HCT116 (cell line): ENCODE data around the gene THAP2. TPM values are rescaled to one million over a fixed set of nuclear protein-coding genes. Genes with fewer than 3 reads are reported as not detected.

Experiments
- ATAC-seq: fragments of 200-7000 bp; cut with Tn5 transposase; 2 replicates; pipeline ENCODE4 v1.9.1; 2020; ENCODE audit warnings: mild to moderate bottlenecking, moderate library complexity
- BruUV-seq: library from RNA; stranded (reverse); fragments of 400-500 nt; replicated peaks from 2 replicates; lab custom pipeline; 2021; lab: Mats Ljungman, UMichigan
- CTCF ChIA-PET: fragments of 300-600 bp; sonication (Branson Sonifier 250); formaldehyde crosslinking; loops from one replicate; lab custom pipeline; 2021; ENCODE audit warnings: antibody characterized with exemption; lab: Charles Lee
- POLR2A ChIA-PET: fragments of 300-600, 350-600 bp; sonication (Branson Sonifier 250); formaldehyde crosslinking; loops from one replicate; lab custom pipeline; 2021; ENCODE audit warnings: antibody characterized with exemption; lab: Charles Lee
- RAD21 ChIA-PET, 2 experiments: fragments of 300-600 bp; sonication (Branson Sonifier 250); formaldehyde crosslinking; loops; one replicate each; lab custom pipeline; 2023; ENCODE audit warnings: low total read pairs in 2 of 2; ENCODE audit not compliant: uncharacterized antibody in 2 of 2, unreplicated experiment in 2 of 2, low non-redundant PET in 1 of 2; lab: Charles Lee
- DNase-seq: peaks from one replicate; pipeline ENCODE4 v3.0.0-alpha.2; 2010; ENCODE audit warnings: low read depth, low spot score
- H2AFZ ChIP-seq: fragments of 200-600 bp; shearing (Covaris generic), sonication (generic); 2 replicates; pipeline ENCODE4 v1.6.1; 2017; ENCODE audit warnings: low read depth, mixed run types, mixed read lengths, antibody characterized with exemption, low read length; ENCODE audit not compliant: poor library complexity, severe bottlenecking
- H3K27ac ChIP-seq: 2 replicates; pipeline ENCODE4 v1.5.1; 2012; ENCODE audit warnings: low read depth, low read length
- H3K27me3 ChIP-seq: fragments of 200-600 bp; sonication (generic); 2 replicates; pipeline ENCODE4 v1.6.1; 2016; ENCODE audit warnings: mixed run types, low read length, mixed read lengths; ENCODE audit not compliant: insufficient read depth
- H3K36me3 ChIP-seq, 2 experiments: fragments of 200-500 bp in 1 of 2; fragments of 200-600 bp in 1 of 2; sonication (Bioruptor generic) in 1 of 2; sonication (generic) in 1 of 2; 2 replicates each; pipeline versions ENCODE4 v1.5.1 to v1.6.1; 2014 to 2016; ENCODE audit warnings: low read length in 2 of 2, inconsistent platforms in 1 of 2, mixed read lengths in 1 of 2, mixed run types in 1 of 2; ENCODE audit not compliant: insufficient read depth in 2 of 2, control insufficient read depth in 1 of 2
- H3K4me1 ChIP-seq, 2 experiments: fragments of 200-600 bp in 1 of 2; sonication (generic) in 1 of 2; 2 replicates each; pipeline versions ENCODE4 v1.5.1 to v1.6.1; 2012 to 2017; ENCODE audit warnings: low read length in 2 of 2, inconsistent platforms in 1 of 2, mild to moderate bottlenecking in 1 of 2, mixed read lengths in 1 of 2, mixed run types in 1 of 2, moderate library complexity in 1 of 2; ENCODE audit not compliant: insufficient read depth in 2 of 2, control insufficient read depth in 1 of 2
- H3K4me2 ChIP-seq: fragments of 200-600 bp; sonication (generic); 2 replicates; pipeline ENCODE4 v1.6.1; 2017; ENCODE audit warnings: mixed run types, low read length, mixed read lengths
- H3K4me3 ChIP-seq, 2 experiments: fragments of 200-600 bp in 1 of 2; sonication (generic) in 1 of 2; replicated peaks in 1 of 2; 2 replicates each; pipeline ENCODE4 v1.5.1; 2011 to 2016; ENCODE audit warnings: low read length in 2 of 2, control low read depth in 1 of 2, low read depth in 1 of 2, mild to moderate bottlenecking in 1 of 2, mixed read lengths in 1 of 2, mixed run types in 1 of 2
- H3K79me2 ChIP-seq: fragments of 200-600 bp; sonication (generic); 2 replicates; pipeline ENCODE4 v1.6.1; 2017; ENCODE audit warnings: mild to moderate bottlenecking, mixed run types, low read length, moderate library complexity, mixed read lengths; ENCODE audit not compliant: insufficient read depth
- H3K9ac ChIP-seq: fragments of 200-600 bp; sonication (generic); 2 replicates; pipeline ENCODE4 v1.6.1; 2016; ENCODE audit warnings: low read length, mixed read lengths
- H3K9me2 ChIP-seq: fragments of 200-600 bp; sonication (generic), shearing (Covaris generic); 2 replicates; pipeline ENCODE4 v1.6.1; 2017; ENCODE audit warnings: mixed run types, mild to moderate bottlenecking, moderate library complexity; ENCODE audit not compliant: insufficient read depth
- H3K9me3 ChIP-seq, 2 experiments: fragments of 200-500 bp in 1 of 2; fragments of 200-600 bp in 1 of 2; sonication (Bioruptor generic) in 1 of 2; sonication (generic) in 1 of 2; 2 replicates each; pipeline ENCODE4 v1.6.1; 2014 to 2017; ENCODE audit warnings: low read length in 2 of 2, mixed read lengths in 2 of 2, inconsistent platforms in 1 of 2, low read depth in 1 of 2, mild to moderate bottlenecking in 1 of 2, mixed run types in 1 of 2, moderate library complexity in 1 of 2; ENCODE audit not compliant: control insufficient read depth in 1 of 2, insufficient read depth in 1 of 2
- H4K20me1 ChIP-seq: fragments of 200-600 bp; sonication (generic), shearing (Covaris generic); 2 replicates; pipeline ENCODE4 v1.6.1; 2017; ENCODE audit warnings: mixed run types, mild to moderate bottlenecking, moderate library complexity; ENCODE audit not compliant: insufficient read depth
- MAX ChIP-seq: IDR thresholded peaks from 2 replicates; pipeline ENCODE4 v1.6.1; 2012
- SIN3A ChIP-seq: IDR thresholded peaks from 2 replicates; pipeline ENCODE4 v1.6.1; 2012; ENCODE audit warnings: low read depth
- SRF ChIP-seq: IDR thresholded peaks from 2 replicates; pipeline ENCODE4 v1.6.1; 2012; ENCODE audit warnings: low read depth
- TCF7L2 ChIP-seq: IDR thresholded peaks from 2 replicates; pipeline ENCODE4 v1.7.0; 2011; ENCODE audit warnings: borderline replicate concordance, inconsistent platforms; ENCODE audit not compliant: insufficient read depth, insufficient read length; ENCODE audit errors: extremely low read depth
- ZFX ChIP-seq: fragments of 450-650 bp; IDR thresholded peaks from 2 replicates; pipeline ENCODE4 v1.6.1; 2017
- ZNF274 ChIP-seq: fragments of 200-500 bp; sonication (Bioruptor generic); IDR thresholded peaks from 2 replicates; pipeline ENCODE4 v1.6.1; 2014; ENCODE audit warnings: mild to moderate bottlenecking, low read depth, low read length, inconsistent platforms
- intact Hi-C: fragments of 100-400 bp; cut with micrococcal nuclease; formaldehyde crosslinking; loops from 2 replicates; pipeline ENCODE4 v1.10.0; 2022
- total RNA-seq: library from RNA; stranded (reverse); gene quantifications from one replicate; pipeline ENCODE4 v1.2.1, GENCODE V29; 2021; ENCODE audit not compliant: unreplicated experiment

Gene THAP2
- total RNA-seq, 1 experiment from 2014 or later: 3.7 TPM

- RAD21 ChIA-PET: no interaction called here
- CTCF ChIA-PET: no interaction called here
- Histone ChIP-seq H3K79me2 (no peaks in the 10 kb centered on the region), H2AFZ (no peak overlapping the region), H3K4me2 (no peak overlapping the region), H3K4me3 (no peak overlapping the region), H3K9me3 (no peaks in the 10 kb centered on the region), H3K9ac (no peak overlapping the region)
- POLR2A ChIA-PET: no interaction called here
- ATAC-seq: no peak
- no TSS peak for BruUV-seq
- TF ChIP-seq TCF7L2 (no peak), ZFX (no peak), MAX (no peak), SIN3A (no peak), ZNF274 (no peak), SRF (no peak)
- TF ChIP-seq, all 23 proteins: peak for 0
- no peaks in the 10 kb centered on the region for H4K20me1 ChIP-seq
- no peaks in the 10 kb centered on the region for H3K36me3 ChIP-seq
- H3K27me3 ChIP-seq: no peaks in the 10 kb centered on the region
- no peak overlapping the region for H3K27ac ChIP-seq
- peaks cover 3 to 19% of the 10 kb centered on the region in 2 experiments; a peak in 2 of 4 replicates for H3K4me1 ChIP-seq
- DNase-seq: no peak
- intact Hi-C loops: no loop called here
- no peaks in the 10 kb centered on the region for H3K9me2 ChIP-seq
Measured at GRCh38 chr12:71727958-71728357, 63.9 kb downstream of the THAP2 start.

Other genes starting within 250 kb of the THAP2 start
- gene LGR5, start 224.5 kb upstream of the THAP2 start, total RNA-seq: not detected
- gene ZFC3H1, start 453 bp upstream of the THAP2 start, total RNA-seq: 37.1 TPM
- 18.9 TPM for gene TMEM19, start 21.8 kb downstream of the THAP2 start, total RNA-seq
- 57.1 TPM for gene RAB21, start 90.6 kb downstream of the THAP2 start, total RNA-seq
- 37.3 TPM for gene TBC1D15, start 175.5 kb downstream of the THAP2 start, total RNA-seq